GM19463 (cell line): Measurements from ENCODE around the gene LAMA5.

Experiments used
- ATAC-seq: cut with Tn5 transposase; IDR thresholded peaks from one replicate; pipeline ENCODE4 v1.9.1; 2021; ENCODE audit warnings: mild to moderate bottlenecking, moderate library complexity; ENCODE audit not compliant: unreplicated experiment

LAMA5 gene

GRCh38 chr20:62306414-62307187 lies 60.5 kb downstream of the LAMA5 start:
- ATAC-seq: no peak

- ATAC-seq: no peak
Observed at GRCh38 chr20:62305765-62306413, 61.2 kb downstream of the LAMA5 start.

GRCh38 chr20:62305149-62305764 lies 61.9 kb downstream of the LAMA5 start:
- ATAC-seq: no peak

GRCh38 chr20:62304331-62305148 lies 62.6 kb downstream of the LAMA5 start:
- ATAC-seq: no peak

- ATAC-seq: no peak
Observed at GRCh38 chr20:62303340-62304226, 63.5 kb downstream of the LAMA5 start.

- ATAC-seq: no peak
Observed at GRCh38 chr20:62303062-62303339, 64.1 kb downstream of the LAMA5 start.

GRCh38 chr20:62302341-62303061 lies 64.6 kb downstream of the LAMA5 start, which contains the start of gene ADRM1:
ADRM1 (plus strand) TSS chr20:62302997; CDS start chr20:62303569, 572 bp downstream.
- ATAC-seq: peak; percentile 90

GRCh38 chr20:62301773-62302340 lies 65.3 kb downstream of the LAMA5 start:
- ATAC-seq: peak; percentile 34

- ATAC-seq: no peak
Observed at GRCh38 chr20:62301111-62301668, 65.9 kb downstream of the LAMA5 start.

GRCh38 chr20:62300319-62300718 lies 66.8 kb downstream of the LAMA5 start:
- no peak for ATAC-seq

GRCh38 chr20:62299666-62300236 lies 67.4 kb downstream of the LAMA5 start:
- ATAC-seq: no peak

GRCh38 chr20:62298577-62299249 lies 68.4 kb downstream of the LAMA5 start:
- no peak for ATAC-seq

- ATAC-seq: no peak
Observed at GRCh38 chr20:62297449-62298227, 69.5 kb downstream of the LAMA5 start.

GRCh38 chr20:62296724-62297448 lies 70.2 kb downstream of the LAMA5 start:
- no peak for ATAC-seq

GRCh38 chr20:62294516-62294915 lies 72.6 kb downstream of the LAMA5 start:
- ATAC-seq: no peak

- ATAC-seq: no peak
Observed at GRCh38 chr20:62293946-62294345, 73.2 kb downstream of the LAMA5 start.
